GM21526 (cell line): ENCODE measurements around the gene TMEM178B.
"Not testable (repeated sequence)": the region's sequence is repeated elsewhere in the genome, so short reads cannot be mapped to it uniquely, and the experiment has no call there.

ENCODE experiments used
- ATAC-seq: cut with Tn5 transposase; IDR thresholded peaks from one replicate; pipeline ENCODE4 v1.9.1; 2021; ENCODE audit warnings: moderate library complexity; ENCODE audit not compliant: unreplicated experiment, low FRiP score

TMEM178B gene

DNA sequence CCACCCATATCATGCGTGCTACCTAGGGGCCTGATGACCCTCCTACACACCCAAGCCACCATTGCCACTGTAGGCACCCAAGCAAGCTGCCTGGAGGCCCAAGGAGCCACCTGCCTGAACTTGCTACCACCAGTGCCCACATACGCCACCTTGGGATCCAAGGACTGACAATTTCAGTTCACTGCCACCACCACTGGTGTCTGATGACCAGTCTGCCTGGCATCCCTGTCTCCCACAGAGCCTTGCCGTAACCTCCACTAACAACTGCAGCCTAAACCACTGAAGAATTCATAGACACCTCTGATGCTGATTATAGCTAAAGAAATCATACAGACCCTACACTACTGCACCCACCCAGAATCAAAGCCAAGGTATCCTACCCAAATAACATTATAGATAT is 58.8 kb downstream of the TMEM178B start:
- no peak for ATAC-seq

DNA sequence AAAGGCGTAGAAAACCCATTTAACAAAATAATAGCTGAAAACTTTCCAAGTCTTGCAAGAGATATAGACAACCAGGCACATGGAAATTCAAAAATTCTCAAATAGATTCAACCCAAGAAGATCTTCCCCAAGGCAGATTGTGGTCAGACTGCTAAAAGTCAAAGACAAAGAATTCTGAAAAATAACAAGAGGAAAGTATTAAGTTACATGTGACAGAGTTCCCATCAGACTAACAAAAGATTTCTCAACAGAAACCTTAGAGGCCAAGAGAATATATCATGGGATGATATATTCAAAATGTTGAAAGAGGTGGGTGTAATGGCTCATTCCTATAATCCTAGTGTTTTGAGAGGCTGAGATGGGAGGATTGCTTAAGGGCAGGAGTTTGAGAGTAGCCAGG is 59.8 kb downstream of the TMEM178B start:
- no peak for ATAC-seq

- no peak for ATAC-seq
These were observed 68.2 kb downstream of the TMEM178B start for GRCh38 chr7:141142058-141142457.

GRCh38 chr7:141144921-141145629 is 71.2 kb downstream of the TMEM178B start:
- no peak for ATAC-seq

- ATAC-seq, result no peak
These were observed 71.7 kb downstream of the TMEM178B start for GRCh38 chr7:141145630-141145982.

DNA sequence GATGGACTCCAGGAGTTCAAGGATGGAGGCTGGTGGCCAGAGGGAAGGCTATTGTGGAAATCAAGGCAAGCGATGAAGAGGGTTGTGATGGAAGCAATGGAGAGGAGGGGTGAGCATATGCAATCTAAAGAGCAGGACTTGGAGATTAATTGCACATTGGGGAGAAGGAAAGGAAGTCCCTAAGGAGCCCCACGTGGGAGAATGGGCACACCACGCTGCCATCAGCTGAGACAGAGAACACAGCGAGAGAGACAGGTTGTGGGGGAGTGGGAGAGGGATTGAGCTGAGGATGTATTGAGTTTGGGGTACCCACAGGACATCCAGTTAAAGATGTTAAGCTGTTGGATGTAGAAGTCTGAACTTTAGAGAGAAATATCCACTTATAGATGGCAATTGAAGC is 73.6 kb downstream of the TMEM178B start:
- ATAC-seq, result no peak

DNA sequence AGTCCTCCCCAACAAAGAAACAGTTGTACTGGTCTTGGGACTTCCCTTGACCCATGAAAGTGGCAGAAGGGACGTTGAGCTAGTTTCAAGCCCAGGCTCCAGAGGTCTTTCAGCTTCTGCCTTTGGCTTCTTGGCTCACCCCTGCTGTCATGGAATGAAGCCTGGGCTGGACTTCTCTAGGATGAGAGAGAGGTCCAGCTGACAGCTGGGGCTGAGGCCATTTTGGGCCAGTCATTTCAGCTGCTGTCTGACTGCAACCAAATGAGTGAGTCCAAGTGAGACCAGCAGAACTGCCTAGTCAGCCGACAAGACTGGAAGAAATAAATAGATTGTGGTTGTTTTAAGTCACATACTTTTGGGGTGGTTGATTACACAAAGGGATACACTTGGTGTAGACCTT is 76.6 kb downstream of the TMEM178B start:
- ATAC-seq, result no peak

GRCh38 chr7:141151746-141152145 is 77.9 kb downstream of the TMEM178B start:
- no peak for ATAC-seq

DNA sequence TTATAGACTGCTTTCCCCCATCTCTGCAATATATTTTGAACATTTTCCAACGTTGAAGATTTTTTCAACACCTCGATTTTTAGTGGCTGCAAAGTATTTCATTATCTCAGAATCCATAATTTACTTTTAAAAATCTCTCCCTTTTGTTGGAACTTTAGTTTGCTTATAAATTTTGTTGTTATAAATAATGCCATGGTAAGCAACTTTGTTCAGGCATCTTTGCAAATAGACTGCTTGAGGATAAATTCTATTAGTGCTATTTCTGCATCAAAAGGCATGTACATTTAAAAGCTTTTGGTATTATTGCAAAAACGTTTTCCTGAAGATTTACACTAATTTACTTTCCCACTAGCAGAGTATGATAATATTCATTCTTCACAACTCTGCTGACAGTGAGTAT is 79.4 kb downstream of the TMEM178B start:
- no peak for ATAC-seq

GRCh38 chr7:141154131-141154732 is 80.4 kb downstream of the TMEM178B start:
- no peak for ATAC-seq

DNA sequence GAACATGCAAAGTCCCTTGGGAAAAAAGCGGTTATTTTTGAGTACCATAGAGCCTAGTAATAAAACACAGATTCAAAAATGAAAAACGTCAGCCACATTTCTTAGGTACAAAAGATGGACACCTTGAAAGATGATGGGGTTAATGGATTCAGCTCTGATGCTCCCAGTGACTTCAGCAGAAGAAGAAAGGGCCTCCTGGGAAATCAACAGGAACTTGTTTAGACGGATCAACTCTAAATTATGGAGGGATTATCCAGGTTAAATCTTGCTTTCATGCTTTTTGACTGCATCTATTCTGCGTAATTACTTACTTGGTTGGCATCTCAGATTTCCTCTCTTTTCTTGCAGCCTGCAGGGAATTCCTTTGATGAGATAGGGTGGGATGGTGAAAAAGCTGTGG is 82.5 kb downstream of the TMEM178B start:
- ATAC-seq, result no peak

- ATAC-seq, result no peak
These were observed 83.4 kb downstream of the TMEM178B start for GRCh38 chr7:141157138-141157765.

- no peak for ATAC-seq
These were observed 84.7 kb downstream of the TMEM178B start for GRCh38 chr7:141158561-141158960.

GRCh38 chr7:141160246-141160860 is 86.5 kb downstream of the TMEM178B start:
- no peak for ATAC-seq

DNA sequence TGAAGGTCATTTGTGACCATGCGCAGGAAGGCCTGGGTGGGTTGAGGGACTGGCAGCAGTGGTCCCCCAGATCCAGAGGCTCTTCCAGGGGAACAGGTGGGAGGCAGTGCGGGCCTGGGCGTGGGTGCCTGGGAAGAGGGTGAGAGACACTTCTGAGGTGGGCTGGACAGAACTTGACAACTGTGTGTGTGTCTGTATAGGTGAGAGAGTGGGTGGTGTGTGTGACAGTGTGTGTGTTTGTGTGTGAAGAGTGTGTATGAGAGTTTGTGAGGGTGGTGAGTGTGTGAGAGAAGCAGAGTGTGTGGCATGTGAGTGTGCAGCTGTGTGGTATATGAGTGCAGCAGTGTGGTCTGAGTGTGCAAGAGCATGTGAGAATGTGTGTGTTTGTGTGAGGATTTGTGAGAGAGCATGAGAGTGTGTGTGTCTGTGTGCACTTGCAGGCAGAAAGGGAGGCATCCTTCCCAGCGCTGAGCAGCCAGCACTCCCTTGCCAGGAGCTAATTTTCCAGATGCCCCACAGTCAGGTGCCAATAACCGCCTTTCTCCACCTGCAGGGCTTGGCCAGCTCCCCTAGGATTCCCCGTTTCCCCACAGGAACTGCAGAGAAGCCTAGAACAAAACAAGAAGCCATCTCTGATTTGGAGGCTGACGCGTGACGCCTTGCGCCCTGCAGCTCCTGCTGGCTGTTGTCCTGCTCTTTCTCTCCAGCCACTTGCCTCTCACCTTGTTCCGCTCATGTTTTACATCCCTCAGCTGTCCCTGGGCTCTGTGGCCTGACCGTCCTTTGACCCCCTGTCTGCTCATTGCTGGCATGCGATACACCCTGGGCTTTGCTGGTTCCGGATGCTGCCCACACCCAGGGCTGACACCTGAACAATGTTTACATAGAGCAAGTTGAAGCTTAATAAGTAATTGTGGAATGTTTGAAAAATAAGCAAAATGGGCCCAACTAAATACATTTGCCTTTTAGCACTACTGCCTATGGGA is 88.0 kb downstream of the TMEM178B start:
- ATAC-seq, result no peak

GRCh38 chr7:141165521-141165920 is 91.7 kb downstream of the TMEM178B start:
- ATAC-seq, result no peak

GRCh38 chr7:141166926-141167325 is 93.1 kb downstream of the TMEM178B start:
- ATAC-seq, result no peak

- ATAC-seq, result no peak
These were observed 93.6 kb downstream of the TMEM178B start for GRCh38 chr7:141167381-141167964.

DNA sequence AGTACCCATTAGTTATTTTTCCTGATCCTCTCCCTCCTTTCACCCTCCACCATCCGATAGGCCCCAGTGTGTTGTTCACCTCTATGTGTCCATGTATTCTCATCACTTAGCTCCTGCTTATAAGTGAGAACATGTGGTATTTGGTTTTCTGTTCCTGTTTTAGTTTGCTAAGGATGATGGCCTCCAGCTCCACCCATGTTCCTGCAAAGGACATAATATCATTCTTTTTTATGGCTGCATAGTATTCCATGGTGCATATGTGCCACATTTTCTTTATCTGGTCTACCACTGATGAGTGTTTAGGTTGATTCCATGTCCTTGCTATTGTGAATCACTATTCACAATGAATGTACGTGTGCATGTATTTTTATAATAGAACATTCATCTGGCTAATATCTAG is 95.3 kb downstream of the TMEM178B start:
- not testable (repeated sequence) for ATAC-seq

DNA sequence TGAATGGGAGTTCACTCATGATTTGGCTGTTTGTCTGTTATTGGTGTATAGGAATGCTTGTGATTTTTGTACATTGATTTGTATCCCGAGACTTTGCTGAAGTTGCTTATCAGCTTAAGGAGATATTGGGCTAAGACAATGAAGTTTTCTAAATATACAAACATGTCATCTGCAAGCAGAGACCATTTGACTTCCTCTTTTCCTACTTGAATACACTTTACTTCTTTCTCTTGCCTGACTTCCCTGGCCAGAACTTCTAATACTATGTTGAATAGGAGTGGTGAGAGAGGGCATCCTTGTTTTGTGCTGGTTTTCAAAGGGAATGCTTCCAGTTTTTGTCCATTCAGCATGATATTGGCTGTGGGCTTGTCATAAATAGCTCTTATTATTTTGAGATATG is 101.9 kb downstream of the TMEM178B start:
- not testable (repeated sequence) for ATAC-seq
